Endothelial cell of hepatic sinusoid (primary cell): Measurements from ENCODE around the gene ADAMTS18.

Source experiments
- in situ Hi-C: cut with HindIII; loops from 2 replicates; pipeline ENCODE4 v1.10.0; 2017; ENCODE audit warnings: low sequenced_read_pairs

Gene ADAMTS18

DNA sequence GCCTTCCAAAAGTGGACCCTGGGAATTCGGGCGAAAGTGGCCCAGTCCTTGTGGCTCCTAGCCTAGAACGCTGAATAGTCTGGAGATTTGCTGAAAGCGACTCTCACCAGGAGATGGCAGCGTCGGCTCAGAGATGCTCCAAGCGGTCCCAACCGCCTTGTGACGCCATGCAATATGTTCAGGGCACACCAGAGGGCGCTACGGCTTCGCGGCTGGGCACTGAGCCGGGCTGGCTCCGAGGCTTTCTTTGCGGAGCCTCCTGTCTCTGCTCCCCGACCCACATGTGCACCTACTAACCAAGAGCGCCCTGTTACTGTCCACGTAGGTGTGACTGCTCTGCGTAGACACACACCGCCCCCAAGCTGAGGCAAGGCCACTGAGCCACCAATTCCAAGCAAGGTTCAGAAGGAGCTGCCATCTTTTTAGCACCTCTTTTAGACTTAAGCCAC lies 198.7 kb downstream of the ADAMTS18 start:
- in situ Hi-C loops: loop anchor here (5.0 to 25.0 kb wide), 2 partner anchors 66 to 351 kb away; no protein-coding TSS in a partner anchor

DNA sequence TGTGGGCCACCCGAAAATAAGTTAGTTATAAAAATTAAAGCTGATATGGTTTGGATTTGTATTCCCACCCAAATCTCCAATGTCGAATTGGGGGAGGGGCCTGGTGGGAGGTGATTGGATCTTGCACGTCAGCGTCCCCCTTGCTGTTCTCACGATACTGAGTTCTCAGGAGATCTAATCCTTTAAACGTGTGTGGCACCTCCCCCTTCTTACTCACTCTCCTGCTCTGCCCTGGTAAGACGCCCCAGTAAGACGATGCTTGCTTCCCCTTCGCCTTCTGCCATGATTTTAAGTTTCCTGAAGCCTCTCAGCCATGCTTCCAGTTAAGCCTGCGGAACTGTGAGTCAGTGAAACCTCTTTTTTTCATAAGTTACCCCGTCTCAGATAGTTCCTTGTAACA lies 200.2 kb downstream of the ADAMTS18 start:
- in situ Hi-C loops: loop anchor here (5.0 to 25.0 kb wide), 2 partner anchors 68 to 353 kb away; no protein-coding TSS in a partner anchor

DNA sequence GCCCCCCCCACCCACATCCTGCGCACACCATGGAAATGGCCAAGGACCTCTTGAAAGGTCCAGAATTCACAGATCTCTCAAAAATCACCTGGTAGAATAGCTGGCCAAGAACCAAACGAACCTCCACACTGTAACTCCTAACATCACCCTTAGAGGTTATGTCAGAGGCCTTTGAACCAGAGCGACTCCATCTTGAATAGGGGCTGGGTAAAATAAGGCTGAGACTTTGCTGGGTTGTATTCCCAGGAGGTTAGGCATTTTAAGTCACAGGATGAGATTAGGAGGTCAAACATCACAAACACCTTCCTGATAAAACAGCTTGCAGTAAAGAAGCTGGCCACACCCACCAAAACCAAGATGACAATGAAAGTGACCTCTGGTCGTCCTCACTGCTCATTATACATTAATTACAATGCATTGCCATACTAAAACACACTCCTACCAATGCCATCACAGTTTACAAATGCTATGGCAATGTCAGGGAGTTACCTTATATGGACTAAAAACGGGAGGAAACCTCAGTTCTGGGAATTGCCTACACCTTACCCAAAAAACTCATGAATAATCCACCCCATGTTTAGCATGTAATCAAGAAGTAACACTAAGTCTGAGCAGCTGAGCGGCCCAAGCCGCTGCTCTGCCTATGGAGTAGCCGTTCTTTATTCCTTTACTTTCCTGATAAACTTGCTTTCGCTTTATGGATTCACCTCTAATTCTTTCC lies 200.9 kb downstream of the ADAMTS18 start:
- in situ Hi-C loops: loop anchor here (25.0 kb wide), 1 partner anchor 353 kb away; no protein-coding TSS in a partner anchor
